CD4-positive, alpha-beta T cell treated with Interferon alpha-2 for 1 hour (primary cell): ENCODE measurements around the gene GRM2.
A peak's percentile ranks its signal among the peaks of the same experiment; 100 is the strongest.
"Not testable (repeated sequence)": the region's sequence is repeated elsewhere in the genome, so short reads cannot be mapped to it uniquely, and the experiment has no call there.

ENCODE experiments used
- DNase-seq, 2 donors: peaks; one replicate each; pipeline ENCODE4 v3.0.0-alpha.2; 2020 to 2022

Gene GRM2

DNA sequence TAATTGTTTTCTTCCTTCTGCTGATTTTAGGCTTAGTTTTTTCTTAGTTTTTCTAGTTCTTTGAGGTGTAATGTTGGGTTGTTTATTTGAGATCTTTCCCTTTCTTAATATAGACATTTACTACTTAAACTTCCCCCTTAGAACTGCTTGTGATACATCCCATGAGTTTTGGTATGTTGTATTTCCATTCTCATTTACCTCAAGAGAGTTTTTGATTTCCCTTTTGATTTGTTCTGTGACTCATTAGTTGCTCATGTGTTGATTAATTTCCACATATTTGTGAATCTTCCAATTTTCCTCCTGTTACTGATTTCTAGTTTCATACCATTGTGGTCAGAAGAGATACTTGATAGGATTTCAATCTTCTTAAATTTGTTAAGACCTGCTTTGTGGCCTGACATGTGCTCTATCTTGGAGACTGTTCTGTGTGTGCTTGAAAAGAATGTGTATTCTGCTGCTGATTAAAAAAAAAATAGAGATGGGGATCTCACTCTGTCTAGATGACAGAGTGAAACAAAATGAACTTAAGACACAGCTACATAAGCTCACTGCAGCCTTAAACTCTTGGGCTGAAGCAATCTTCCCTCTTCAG lies 22.3 kb downstream of the GRM2 start:
- DNase-seq: no peak

DNA sequence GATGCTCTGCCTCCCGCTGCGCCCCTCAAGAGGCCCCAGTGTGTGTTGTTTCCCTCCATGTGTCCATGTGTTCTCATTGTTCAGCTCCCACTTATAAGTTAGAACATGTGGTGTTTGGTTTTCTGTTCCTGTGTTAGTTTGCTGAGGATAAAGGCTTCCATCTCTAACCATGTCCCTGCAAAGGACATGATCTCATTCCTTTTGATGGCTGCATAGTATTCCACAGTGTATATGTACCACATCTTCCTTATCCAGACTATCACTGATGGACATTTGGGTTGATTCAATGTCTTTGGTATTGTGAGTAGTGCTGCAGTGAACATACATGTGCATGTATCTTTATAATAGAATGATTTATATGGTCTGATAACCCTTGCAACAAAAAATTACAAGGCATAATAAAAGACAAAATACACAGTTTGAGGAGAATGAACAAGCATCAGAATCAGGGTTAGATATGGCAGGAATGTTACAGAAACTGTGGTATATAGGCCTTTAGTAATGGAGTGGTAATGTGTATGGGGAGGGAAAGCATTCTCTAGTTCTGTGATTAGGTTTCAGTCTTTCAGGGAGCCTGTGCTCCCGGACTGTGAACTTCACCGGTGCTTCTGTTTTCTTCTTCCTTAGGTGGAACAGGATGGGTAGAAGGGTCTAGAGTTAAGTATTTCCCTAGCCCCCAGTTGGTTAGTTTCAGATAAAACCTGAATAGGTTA lies 27.1 kb downstream of the GRM2 start:
- no peak for DNase-seq

DNA sequence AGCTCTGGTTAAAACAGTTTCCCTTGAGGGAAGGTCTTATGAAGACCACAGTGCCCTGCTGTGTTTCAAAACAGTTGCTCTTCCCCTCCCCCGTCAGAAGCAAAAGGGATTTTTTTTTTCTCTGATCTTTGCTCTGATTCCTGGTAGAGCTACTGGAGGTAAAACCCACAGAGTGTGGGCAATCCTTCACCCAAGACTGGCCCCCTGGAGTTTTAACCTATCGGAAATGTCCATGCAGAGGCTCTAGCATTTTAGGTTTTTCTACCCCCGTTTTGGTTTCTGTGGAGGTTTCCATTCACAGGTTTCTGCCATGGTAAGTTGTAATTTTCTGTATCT lies 27.7 kb downstream of the GRM2 start:
- DNase-seq: peak in 1 of 2 donors; percentile 4

DNA sequence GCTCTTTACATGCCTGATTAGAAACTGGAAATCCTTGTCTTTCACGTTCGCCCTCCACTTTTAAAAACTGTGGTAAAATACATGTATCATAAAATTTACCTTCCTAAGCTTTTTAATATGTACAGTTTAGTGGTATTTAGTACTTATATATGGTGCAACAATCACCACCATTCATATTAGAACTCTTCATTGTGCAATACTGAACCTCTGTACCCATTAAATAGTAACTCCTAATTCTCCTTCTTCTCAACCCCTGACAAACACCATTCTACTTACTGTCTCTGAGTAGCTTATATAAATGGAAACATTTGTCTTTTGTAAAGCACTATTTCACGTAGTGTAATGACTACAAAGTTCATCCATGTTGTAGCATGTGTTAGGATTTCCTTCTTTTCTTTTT lies 28.2 kb downstream of the GRM2 start:
- no peak for DNase-seq

DNA sequence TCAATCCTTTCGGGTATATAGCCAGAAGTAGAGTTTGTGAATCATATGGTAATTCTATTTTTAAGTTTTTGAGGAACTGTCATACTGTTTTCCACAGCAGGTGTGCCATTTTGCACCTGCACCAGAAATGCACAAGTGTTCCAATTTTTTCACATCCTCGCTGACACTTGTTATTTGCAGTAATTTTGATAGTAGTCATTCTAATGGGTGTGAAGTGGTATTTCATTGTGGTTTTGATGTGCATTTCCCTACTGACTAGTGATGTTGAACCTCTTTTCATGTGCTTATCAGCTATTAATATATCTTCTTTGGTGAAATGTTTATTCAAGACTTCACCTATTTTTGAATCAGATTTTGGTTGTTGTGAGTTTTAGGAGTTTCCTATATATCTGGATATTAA lies 29.1 kb downstream of the GRM2 start:
- DNase-seq: no peak

DNA sequence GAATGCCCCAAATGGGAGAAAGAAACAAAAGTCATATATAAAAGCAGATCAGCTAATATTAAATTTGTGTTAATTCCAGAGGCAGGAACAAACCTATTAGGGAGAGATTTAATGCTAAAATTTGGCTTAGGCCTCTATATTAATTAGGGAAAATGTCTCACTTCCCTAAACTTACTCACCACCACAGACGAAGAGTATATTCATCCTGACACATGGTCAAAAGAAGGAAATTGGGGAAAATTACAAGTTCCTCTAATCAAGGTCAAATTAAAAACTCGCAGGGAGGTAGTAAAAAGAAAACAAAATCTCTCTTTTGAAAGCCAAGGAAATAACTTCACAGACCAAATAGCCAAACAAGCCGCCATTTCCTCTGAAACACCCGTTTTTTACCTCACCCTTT lies 32.2 kb downstream of the GRM2 start:
- DNase-seq: no peak

DNA sequence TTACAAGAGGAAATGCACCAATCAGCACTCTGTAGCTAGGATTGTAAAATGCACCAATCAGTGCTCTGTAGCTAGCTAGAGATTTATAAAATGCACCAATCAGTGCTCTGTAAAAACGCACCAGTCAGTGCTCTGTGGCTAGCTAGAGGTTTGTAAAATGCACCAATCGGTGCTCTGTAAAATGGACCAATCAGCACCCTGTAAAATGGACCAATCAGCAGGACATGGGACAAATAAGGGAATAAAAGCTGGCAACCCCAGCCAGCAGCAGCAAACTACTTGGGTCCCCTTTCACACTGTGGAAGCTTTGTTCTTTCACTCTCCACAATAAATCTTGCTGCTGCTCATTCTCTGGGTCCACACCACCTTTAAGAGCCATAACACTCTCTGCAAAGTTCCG lies 35.5 kb downstream of the GRM2 start:
- DNase-seq: not testable (repeated sequence)

DNA sequence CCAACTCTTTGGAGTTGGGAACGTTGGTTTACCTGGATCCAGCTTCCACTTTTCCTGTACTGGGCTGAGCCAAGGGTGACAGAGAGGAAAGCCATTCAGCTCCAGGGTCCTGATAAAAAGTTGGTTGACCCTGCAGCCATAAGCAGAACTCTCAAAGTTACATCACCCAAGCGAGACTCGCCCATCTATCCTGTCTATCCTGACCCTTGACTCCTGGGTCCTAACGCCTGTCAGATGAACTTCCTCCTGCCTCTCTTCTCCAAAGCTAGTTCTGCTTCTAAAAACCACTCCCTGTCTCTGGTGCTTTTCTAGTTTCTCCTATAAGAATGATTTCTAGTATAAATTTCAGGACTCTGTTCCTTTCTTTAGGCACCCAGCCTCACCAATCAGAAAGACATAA lies 36.1 kb downstream of the GRM2 start:
- DNase-seq: peak; percentile 3 to 30

DNA sequence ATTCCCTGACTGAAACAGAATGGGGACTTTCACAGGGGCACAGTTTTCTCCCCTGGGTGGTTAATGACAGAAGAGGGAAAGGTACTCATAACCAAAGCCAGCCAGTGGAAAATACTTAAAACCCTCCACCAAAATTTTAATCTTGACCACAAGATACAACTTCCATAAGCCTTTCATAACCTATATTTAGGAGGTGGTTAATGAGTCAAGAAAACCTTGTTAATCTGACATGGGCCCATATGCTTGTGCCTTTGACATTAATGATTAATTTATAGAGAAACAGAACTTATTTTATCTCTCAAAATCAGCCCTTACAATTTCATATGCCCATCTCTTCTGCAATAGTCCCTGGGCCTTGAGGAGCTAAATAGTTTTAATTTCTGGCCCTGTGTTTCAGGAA lies 41.0 kb downstream of the GRM2 start:
- DNase-seq: no peak

DNA sequence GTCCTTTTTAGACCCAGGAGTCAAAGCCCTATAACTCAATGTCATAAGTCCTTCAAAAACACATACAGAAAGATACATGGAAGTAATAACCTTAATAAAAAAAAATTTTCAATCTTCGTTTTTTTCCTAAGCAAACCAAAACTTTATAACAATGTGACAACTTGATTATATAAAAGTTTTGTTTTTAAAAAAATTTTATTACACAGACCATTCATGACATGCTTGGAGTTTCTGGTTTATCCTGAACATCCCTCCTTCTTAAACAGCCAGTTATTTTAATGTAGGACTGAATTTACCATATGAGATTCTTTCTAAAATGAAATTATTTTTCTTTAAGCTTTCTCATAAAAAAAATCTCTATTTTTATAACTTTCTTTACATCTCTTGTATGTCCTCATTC lies 41.5 kb downstream of the GRM2 start:
- no peak for DNase-seq

DNA sequence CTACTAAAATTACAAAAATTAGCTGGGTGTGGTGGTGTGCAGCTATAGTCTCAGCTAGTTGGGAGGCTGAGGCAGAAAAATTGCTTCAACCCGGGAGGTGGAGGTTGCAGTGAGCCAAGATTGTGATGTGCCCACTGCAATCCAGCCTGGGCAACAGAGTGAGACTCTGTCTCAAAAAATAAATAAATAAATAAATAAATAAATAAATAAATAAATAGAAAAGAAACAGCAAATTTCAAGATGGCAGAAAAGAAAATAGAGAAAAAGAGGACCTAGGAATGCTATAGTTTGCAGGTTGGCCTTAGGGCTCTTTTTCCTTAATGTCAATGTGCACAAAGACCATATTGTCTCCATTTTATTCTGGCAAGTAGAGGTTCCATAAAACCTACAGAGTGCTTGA lies 44.0 kb downstream of the GRM2 start:
- no peak for DNase-seq

DNA sequence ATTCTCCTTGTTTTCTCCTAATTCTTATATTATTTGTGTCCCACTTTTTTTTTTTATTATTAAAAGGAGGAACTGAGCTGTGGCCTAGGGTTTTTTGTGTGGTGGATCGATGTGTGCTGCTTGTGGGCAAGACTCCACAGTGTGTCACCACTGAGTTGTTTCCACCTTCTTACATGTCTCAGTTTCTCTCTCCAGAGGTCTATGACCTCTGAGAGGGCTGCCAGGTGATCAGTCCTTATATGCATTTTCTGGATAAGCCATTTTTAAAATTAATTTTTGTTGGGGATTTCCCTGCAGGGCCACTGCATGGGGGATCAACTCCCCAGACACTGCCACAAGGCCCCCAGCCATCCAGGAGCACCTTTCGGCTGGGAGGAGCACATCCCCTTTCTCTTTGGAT lies 44.4 kb downstream of the GRM2 start:
- DNase-seq: no peak

DNA sequence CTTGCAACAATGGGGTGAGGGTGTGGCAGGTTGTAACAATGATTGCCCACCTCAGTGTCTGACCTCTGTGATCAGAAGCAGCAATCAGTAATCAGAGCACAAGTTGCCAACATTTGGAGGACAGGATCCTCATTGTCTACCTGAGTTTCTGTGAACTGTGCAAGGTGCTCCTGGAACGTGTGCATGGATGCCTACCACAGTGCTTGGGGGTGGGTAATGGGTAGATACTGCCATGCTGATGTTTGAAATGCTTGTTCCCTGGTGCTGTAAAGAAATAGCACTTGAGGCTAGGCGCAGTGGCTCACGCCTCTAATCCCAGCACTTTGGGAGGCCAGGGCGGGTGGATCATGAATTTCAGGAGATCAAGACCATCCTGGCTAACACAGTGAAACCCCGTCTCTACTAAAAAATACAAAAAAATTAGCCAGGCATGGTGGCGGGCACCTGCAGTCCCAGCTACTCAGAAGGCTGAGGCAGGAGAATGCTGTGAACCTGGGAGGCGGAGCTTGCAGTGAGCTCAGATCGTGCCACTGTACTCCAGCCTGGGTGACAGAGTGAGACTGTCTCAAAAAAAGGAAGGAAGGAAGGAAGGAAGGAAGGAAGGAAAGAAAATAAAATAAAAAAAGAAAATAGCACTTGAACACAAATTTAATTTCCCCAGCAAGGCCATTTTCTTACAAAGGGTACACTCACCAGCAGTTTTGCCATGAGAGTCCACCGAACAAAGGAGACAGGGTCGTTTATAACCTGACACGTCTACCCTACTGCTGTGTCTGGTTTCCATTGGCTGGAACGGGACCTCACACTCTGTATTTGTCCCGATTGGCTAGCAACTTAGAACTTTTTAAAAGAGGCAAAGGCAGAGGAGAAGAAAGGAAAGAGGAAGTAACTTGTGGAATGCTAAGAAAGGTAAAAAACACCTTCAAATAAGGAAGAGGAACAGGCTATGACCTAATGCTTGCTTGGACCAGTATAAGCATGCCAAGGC lies 47.2 kb downstream of the GRM2 start:
- not testable (repeated sequence) for DNase-seq

DNA sequence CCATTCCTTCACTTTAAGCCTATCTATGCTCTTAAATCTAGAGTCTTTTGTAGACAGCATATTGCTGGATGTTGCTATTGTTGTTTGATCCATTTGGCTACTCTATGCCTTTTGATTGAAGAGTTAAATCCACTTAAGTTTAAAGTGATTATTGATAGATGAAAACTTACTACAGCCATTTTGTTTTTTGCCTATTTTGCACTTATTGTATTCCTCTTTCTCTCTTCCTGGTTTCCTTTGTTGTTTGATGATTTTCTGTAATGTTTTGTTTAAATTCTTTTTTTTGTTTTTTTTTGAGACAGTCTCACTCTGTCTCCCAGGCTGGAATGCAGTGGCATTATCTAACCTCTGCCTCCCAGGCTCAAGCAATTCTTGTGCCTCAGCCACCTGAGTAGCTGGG lies 52.3 kb downstream of the GRM2 start:
- no peak for DNase-seq
